LoVo (cell line): ENCODE measurements around the gene BTBD7.

Experiments
- DNase-seq: peaks from one replicate; pipeline ENCODE4 v3.0.0-alpha.2; 2016; ENCODE audit warnings: low spot score

BTBD7 gene

DNA sequence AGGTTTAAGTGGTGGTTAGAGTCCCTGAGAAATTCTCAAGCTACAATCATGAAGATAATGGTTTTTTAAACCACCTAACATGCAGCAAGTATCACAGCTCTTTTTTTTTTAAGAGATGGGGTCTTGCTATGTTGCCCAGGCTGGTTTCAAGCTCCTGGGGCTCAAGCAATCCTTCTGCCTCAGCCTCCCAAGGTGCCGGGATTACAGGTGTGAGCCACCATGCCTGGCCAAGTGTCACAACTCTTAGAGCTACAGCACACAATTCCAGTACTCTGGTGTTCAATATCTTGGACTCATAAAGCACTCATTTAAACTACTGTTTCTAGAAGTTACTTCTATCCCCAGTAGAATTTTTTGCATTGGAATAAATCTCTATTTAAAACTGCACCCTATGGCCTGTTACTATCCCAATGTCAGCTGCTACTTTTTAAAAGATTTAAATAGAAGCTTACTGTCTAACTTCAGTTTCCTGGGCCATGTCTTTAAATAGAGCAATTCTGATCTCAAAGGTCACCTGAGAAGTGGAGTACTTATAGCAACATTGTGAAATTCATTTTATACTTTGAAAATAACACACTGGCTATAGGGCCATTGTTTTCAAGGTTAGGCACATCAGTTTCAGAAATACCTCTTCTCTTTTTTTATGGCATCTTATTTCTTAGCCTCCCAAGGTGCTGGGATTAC is 137.4 kb downstream of the BTBD7 start:
- DNase-seq, result no peak
